Astrocyte (in vitro differentiated cells and primary cell): Measurements from ENCODE around the gene EXOSC9. TPM values are rescaled to one million over a fixed set of nuclear protein-coding genes. Genes with fewer than 3 reads are reported as not detected.

Source experiments
- DNase-seq: peaks from one replicate; pipeline ENCODE4 v3.0.0-alpha.2; 2010; ENCODE audit warnings: low read depth
- FAIRE-seq: peaks from 2 replicates; lab custom pipeline; 2011; peaks lifted over from hg19 to GRCh38; lab: Jason Lieb, UNC
- H2AFZ ChIP-seq: 2 replicates; pipeline ENCODE4 v1.6.0; 2012; ENCODE audit warnings: low read depth, low read length, inconsistent platforms
- H3K27ac ChIP-seq: 2 replicates; pipeline ENCODE4 v1.5.1; 2011; ENCODE audit warnings: low read depth, low read length, inconsistent platforms
- H3K27me3 ChIP-seq: 2 replicates; pipeline ENCODE4 v1.6.0; 2011; ENCODE audit warnings: low read length, inconsistent platforms; ENCODE audit not compliant: insufficient read depth
- H3K36me3 ChIP-seq: 2 replicates; pipeline ENCODE4 v1.5.1; 2011; ENCODE audit warnings: low read length, inconsistent platforms; ENCODE audit not compliant: insufficient read depth
- H3K4me1 ChIP-seq: 2 replicates; pipeline ENCODE4 v1.5.1; 2011; ENCODE audit warnings: low read length, inconsistent platforms; ENCODE audit not compliant: insufficient read depth
- H3K4me2 ChIP-seq: 2 replicates; pipeline ENCODE4 v1.6.0; 2012; ENCODE audit warnings: low read length, inconsistent platforms
- H3K4me3 ChIP-seq: 2 replicates; pipeline ENCODE4 v1.5.1; 2011; ENCODE audit warnings: low read depth, mild to moderate bottlenecking, low read length, inconsistent platforms; ENCODE audit not compliant: insufficient read depth
- H3K79me2 ChIP-seq: 2 replicates; pipeline ENCODE4 v1.6.0; 2012; ENCODE audit warnings: mild to moderate bottlenecking, low read length, inconsistent platforms; ENCODE audit not compliant: insufficient read depth
- H3K9ac ChIP-seq: 2 replicates; pipeline ENCODE4 v1.6.0; 2012; ENCODE audit warnings: mild to moderate bottlenecking, low read length, inconsistent platforms
- H3K9me3 ChIP-seq: 2 replicates; pipeline ENCODE4 v1.5.1; 2012; ENCODE audit warnings: low read depth, mild to moderate bottlenecking, low read length, inconsistent platforms; ENCODE audit not compliant: insufficient read depth
- H4K20me1 ChIP-seq: 2 replicates; pipeline ENCODE4 v1.6.0; 2012; ENCODE audit warnings: low read length, inconsistent platforms; ENCODE audit not compliant: insufficient read depth
- H3K27ac Mint-ChIP-seq: one replicate; pipeline ENCODE4 v1.8.0; 2021; ENCODE audit warnings: mild to moderate bottlenecking, mixed read lengths; ENCODE audit not compliant: unreplicated experiment
- H3K27me3 Mint-ChIP-seq: one replicate; pipeline ENCODE4 v1.8.0; 2021; ENCODE audit warnings: low read depth, mixed read lengths; ENCODE audit not compliant: unreplicated experiment
- H3K36me3 Mint-ChIP-seq: one replicate; pipeline ENCODE4 v1.8.0; 2021; ENCODE audit warnings: low read depth, mixed read lengths; ENCODE audit not compliant: unreplicated experiment
- H3K4me1 Mint-ChIP-seq: one replicate; pipeline ENCODE4 v1.8.0; 2021; ENCODE audit warnings: low read depth, mixed read lengths; ENCODE audit not compliant: unreplicated experiment
- H3K4me3 Mint-ChIP-seq: one replicate; pipeline ENCODE4 v1.8.0; 2021; ENCODE audit warnings: mild to moderate bottlenecking, moderate library complexity, mixed read lengths; ENCODE audit not compliant: unreplicated experiment
- H3K9me3 Mint-ChIP-seq: one replicate; pipeline ENCODE4 v1.8.0; 2021; ENCODE audit warnings: mild to moderate bottlenecking, mixed read lengths; ENCODE audit not compliant: unreplicated experiment
- CTCF ChIP-seq: IDR thresholded peaks from 2 replicates; pipeline ENCODE4 v1.5.1; 2011; ENCODE audit warnings: low read depth, mild to moderate bottlenecking, inconsistent platforms, low read length, moderate library complexity; ENCODE audit not compliant: insufficient read depth
- EZH2 ChIP-seq: IDR thresholded peaks from 2 replicates; pipeline ENCODE4 v1.6.1; 2012; ENCODE audit warnings: mild to moderate bottlenecking, low read length, inconsistent platforms; ENCODE audit not compliant: insufficient read depth
- total RNA-seq: library from RNA; stranded (reverse); gene quantifications from 2 replicates; pipeline ENCODE4 v1.2.1, GENCODE V29; 2021

The EXOSC9 gene
- total RNA-seq, 1 donor from 2014 or later = 18.3 TPM

GRCh38 chr4:121806411-121806810 lies 5.3 kb downstream of the EXOSC9 start:
- TF ChIP-seq CTCF = no peak
- no peak overlapping the region for H2AFZ ChIP-seq
- FAIRE-seq = no peak
- Mint-ChIP-seq H3K27ac (no peak overlapping the region), H3K4me3 (no peak overlapping the region), H3K36me3 (peaks cover 2% of the 10 kb centered on the region), H3K27me3 (no peaks in the 10 kb centered on the region), H3K9me3 (no peaks in the 10 kb centered on the region), H3K4me1 (peaks cover 3% of the 10 kb centered on the region)
- peaks cover 42% of the 10 kb centered on the region for H3K36me3 ChIP-seq
- no peaks in the 10 kb centered on the region for H3K9me3 ChIP-seq
- no peak overlapping the region for H3K9ac ChIP-seq
- DNase-seq = no peak
- peaks cover 22% of the 10 kb centered on the region for H3K79me2 ChIP-seq
- no peak overlapping the region for H3K27ac ChIP-seq
- no peaks in the 10 kb centered on the region for H4K20me1 ChIP-seq
- H3K4me2 ChIP-seq = no peak overlapping the region
- no peak overlapping the region for H3K4me3 ChIP-seq
- no peaks in the 10 kb centered on the region for H3K27me3 ChIP-seq
- H3K4me1 ChIP-seq = peaks cover 6% of the 10 kb centered on the region

GRCh38 chr4:121811122-121811521 lies 10.0 kb downstream of the EXOSC9 start:
- no peaks in the 10 kb centered on the region for H3K4me1 ChIP-seq
- H3K27ac Mint-ChIP-seq = no peak overlapping the region
- no peaks in the 10 kb centered on the region for H3K9me3 Mint-ChIP-seq
- no peak overlapping the region for H3K4me3 Mint-ChIP-seq
- H3K79me2 ChIP-seq = no peaks in the 10 kb centered on the region
- DNase-seq (no peak), FAIRE-seq (no peak)
- H3K27me3 Mint-ChIP-seq = no peaks in the 10 kb centered on the region
- TF ChIP-seq EZH2 (no peak), CTCF (no peak)
- H3K27me3 ChIP-seq = no peaks in the 10 kb centered on the region
- H3K9ac ChIP-seq = no peak overlapping the region
- H2AFZ ChIP-seq = no peak overlapping the region
- H3K4me2 ChIP-seq = no peak overlapping the region
- H3K36me3 Mint-ChIP-seq = no peaks in the 10 kb centered on the region
- no peak overlapping the region for H3K27ac ChIP-seq
- H4K20me1 ChIP-seq = no peaks in the 10 kb centered on the region
- H3K4me1 Mint-ChIP-seq = no peaks in the 10 kb centered on the region
- H3K9me3 ChIP-seq = no peaks in the 10 kb centered on the region
- H3K4me3 ChIP-seq = no peak overlapping the region
- H3K36me3 ChIP-seq = peaks cover 40% of the 10 kb centered on the region

- H3K27me3 Mint-ChIP-seq = no peaks in the 10 kb centered on the region
- H3K4me3 Mint-ChIP-seq = no peak overlapping the region
- Histone ChIP-seq H3K79me2 (peaks cover 6% of the 10 kb centered on the region), H4K20me1 (no peaks in the 10 kb centered on the region), H3K27me3 (no peaks in the 10 kb centered on the region), H3K36me3 (peaks cover 55% of the 10 kb centered on the region), H3K9me3 (no peaks in the 10 kb centered on the region), H3K4me3 (no peak overlapping the region), H3K27ac (no peak overlapping the region), H3K9ac (no peak overlapping the region), H3K4me1 (peaks cover 6% of the 10 kb centered on the region), H2AFZ (no peak overlapping the region), H3K4me2 (no peak overlapping the region)
- no peak for DNase-seq
- no peaks in the 10 kb centered on the region for H3K9me3 Mint-ChIP-seq
- FAIRE-seq = no peak
- H3K27ac Mint-ChIP-seq = no peak overlapping the region
- H3K4me1 Mint-ChIP-seq = peaks cover 5% of the 10 kb centered on the region
- no peak for TF ChIP-seq CTCF
- no peak for TF ChIP-seq EZH2
- H3K36me3 Mint-ChIP-seq = no peaks in the 10 kb centered on the region
Observed at GRCh38 chr4:121814756-121815155, 13.6 kb downstream of the EXOSC9 start.
